SK-N-MC (cell line): ENCODE data around the gene SSR4.

Experiments
- DNase-seq: peaks from one replicate; pipeline ENCODE4 v3.0.0-alpha.2; 2011; ENCODE audit warnings: low read depth, low spot score
- H3K27ac ChIP-seq: fragments of 200-600 bp; sonication (generic); 2 replicates; pipeline ENCODE4 v1.5.1; 2016; ENCODE audit warnings: mixed run types
- H3K36me3 ChIP-seq: fragments of 200-600 bp; sonication (generic); 2 replicates; pipeline ENCODE4 v1.6.1; 2017; ENCODE audit warnings: antibody characterized with exemption, low read length, mixed read lengths; ENCODE audit not compliant: insufficient read depth
- H3K4me3 ChIP-seq: fragments of 200-600 bp; sonication (generic); 2 replicates; pipeline ENCODE4 v1.5.1; 2016
- H3K9ac ChIP-seq: fragments of 200-600 bp; sonication (generic); 2 replicates; pipeline ENCODE4 v1.8.0; 2017; ENCODE audit warnings: mixed run types, mixed read lengths; ENCODE audit not compliant: insufficient read length
- H3K9me3 ChIP-seq: fragments of 200-600 bp; sonication (generic); 2 replicates; pipeline ENCODE4 v1.6.1; 2017; ENCODE audit warnings: low read depth, mild to moderate bottlenecking, antibody characterized with exemption, low read length, moderate library complexity, mixed read lengths
- EZH2 ChIP-seq: fragments of 200-600 bp; sonication (generic); IDR thresholded peaks from one replicate; pipeline ENCODE4 v1.6.1; 2017; ENCODE audit warnings: antibody characterized with exemption
- FOXP2 ChIP-seq: optimal IDR thresholded peaks from 2 replicates; pipeline ENCODE3; 2011; ENCODE audit warnings: mild to moderate bottlenecking, moderate library complexity; ENCODE audit not compliant: insufficient read depth; ENCODE audit errors: extremely low read length, control extremely low read depth
- POLR2AphosphoS5 ChIP-seq: IDR thresholded peaks from 2 replicates; pipeline ENCODE4 v1.6.1; 2012; ENCODE audit warnings: mild to moderate bottlenecking, low read depth, low read length, borderline replicate concordance

Gene SSR4

GRCh38 chrX:153844509-153845082, 50.1 kb downstream of the SSR4 start:
- no peak for DNase-seq
- Histone ChIP-seq H3K36me3 (no peaks in the 10 kb centered on the region), H3K27ac (no peak overlapping the region), H3K9me3 (no peaks in the 10 kb centered on the region), H3K9ac (no peak overlapping the region), H3K4me3 (no peak overlapping the region)
- TF ChIP-seq EZH2 (no peak), FOXP2 (no peak), POLR2AphosphoS5 (no peak)

GRCh38 chrX:153845195-153845594, 50.7 kb downstream of the SSR4 start:
- TF ChIP-seq EZH2: no peak
- TF ChIP-seq POLR2AphosphoS5: no peak
- no peak for TF ChIP-seq FOXP2
- no peak for DNase-seq
- no peaks in the 10 kb centered on the region for H3K9me3 ChIP-seq
- H3K9ac ChIP-seq: no peak overlapping the region
- no peaks in the 10 kb centered on the region for H3K36me3 ChIP-seq
- no peak overlapping the region for H3K4me3 ChIP-seq
- no peak overlapping the region for H3K27ac ChIP-seq

- H3K9ac ChIP-seq: no peak overlapping the region
- no peaks in the 10 kb centered on the region for H3K9me3 ChIP-seq
- H3K4me3 ChIP-seq: no peak overlapping the region
- no peak for DNase-seq
- H3K27ac ChIP-seq: no peak overlapping the region
- no peak for TF ChIP-seq FOXP2
- TF ChIP-seq EZH2: no peak
- TF ChIP-seq POLR2AphosphoS5: no peak
- no peaks in the 10 kb centered on the region for H3K36me3 ChIP-seq
Observed at GRCh38 chrX:153845842-153846241, 51.4 kb downstream of the SSR4 start.
